B cell (primary cell): Measurements from ENCODE around the gene TPK1. TPM values are rescaled to one million over a fixed set of nuclear protein-coding genes. Genes with fewer than 3 reads are reported as not detected.

ENCODE experiments used
- ATAC-seq: fragments of 200-7000 bp; cut with Tn5 transposase; one replicate; pipeline ENCODE4 v1.10.0; 2021; ENCODE audit warnings: low read depth, mild to moderate bottlenecking, moderate number of reproducible peaks, moderate library complexity
- CTCF ChIA-PET: fragments of 350-600 bp; sonication (Branson Sonifier 250); formaldehyde crosslinking; loops from one replicate; lab custom pipeline; 2021; ENCODE audit warnings: antibody characterized with exemption, inconsistent platforms; lab: Charles Lee
- POLR2A ChIA-PET: fragments of 350-600 bp; sonication (Branson Sonifier 250); formaldehyde crosslinking; loops from one replicate; lab custom pipeline; 2021; ENCODE audit warnings: antibody characterized with exemption; lab: Charles Lee
- DNase-seq: peaks from one replicate; pipeline ENCODE4 v3.0.0; 2013
- H2AFZ ChIP-seq: 2 replicates; pipeline ENCODE4 v1.6.1; 2012; ENCODE audit warnings: mild to moderate bottlenecking, low read depth, low read length; ENCODE audit not compliant: insufficient read depth, poor library complexity, severe bottlenecking
- H3K27ac ChIP-seq, 2 donors: 1 replicate in 1 of 2; 2 replicates in 1 of 2; pipeline ENCODE4 v1.5.1; 2012 to 2013; ENCODE audit warnings: low read length in 2 of 2, mild to moderate bottlenecking in 2 of 2, moderate library complexity in 1 of 2
- H3K27me3 ChIP-seq, 4 experiments: fragments of 200-600 bp in 1 of 4; sonication (generic) in 1 of 4; replicated peaks in 1 of 4; 1 replicate in 2 of 4; 2 replicates in 2 of 4; pipeline versions ENCODE4 v1.6.1 to v1.7.0; 2013 to 2016; ENCODE audit warnings: low read length in 3 of 4, mild to moderate bottlenecking in 2 of 4, mixed read lengths in 1 of 4, moderate library complexity in 1 of 4; ENCODE audit not compliant: insufficient read depth in 4 of 4, control insufficient read depth in 3 of 4; ENCODE audit errors: control extremely low read depth in 1 of 4
- H3K36me3 ChIP-seq, 2 experiments: replicated peaks in 1 of 2; 1 replicate in 1 of 2; 2 replicates in 1 of 2; pipeline versions ENCODE4 v1.6.1 to v1.7.1; 2013; ENCODE audit warnings: low read length in 1 of 2; ENCODE audit not compliant: insufficient read depth in 2 of 2, control insufficient read depth in 1 of 2; ENCODE audit errors: control extremely low read depth in 1 of 2, extremely low read depth in 1 of 2
- H3K4me1 ChIP-seq, 2 donors: fragments of 200-600 bp in 1 of 2; sonication (generic) in 1 of 2; 1 replicate in 1 of 2; 2 replicates in 1 of 2; pipeline versions ENCODE4 v1.5.1 to v1.6.1; 2013 to 2017; ENCODE audit warnings: low read length in 2 of 2; ENCODE audit not compliant: control insufficient read depth in 2 of 2, insufficient read depth in 2 of 2
- H3K4me2 ChIP-seq: replicated peaks from 2 replicates; pipeline ENCODE3; 2012; ENCODE audit warnings: mild to moderate bottlenecking, low read depth, low read length; ENCODE audit not compliant: poor library complexity, severe bottlenecking
- H3K4me3 ChIP-seq, 5 experiments: fragments of 200-600 bp in 1 of 5; sonication (generic) in 1 of 5; 1 replicate in 3 of 5; 2 replicates in 2 of 5; pipeline versions ENCODE4 v1.5.1 to v1.7.0; 2011 to 2016; ENCODE audit warnings: low read length in 4 of 5, mild to moderate bottlenecking in 4 of 5, low read depth in 2 of 5, control low read depth in 1 of 5, moderate library complexity in 1 of 5; ENCODE audit not compliant: insufficient read depth in 1 of 5; ENCODE audit errors: control extremely low read depth in 1 of 5, extremely low read depth in 1 of 5
- H3K79me2 ChIP-seq: fragments of 200-600 bp; sonication (generic); one replicate; pipeline ENCODE4 v1.6.0; 2016; ENCODE audit warnings: low read length; ENCODE audit not compliant: control insufficient read depth, insufficient read depth
- H3K9ac ChIP-seq: fragments of 200-600 bp; sonication (generic); 2 replicates; pipeline ENCODE4 v1.6.1; 2017; ENCODE audit warnings: mild to moderate bottlenecking, low read length, moderate library complexity
- H3K9me3 ChIP-seq, 3 donors: one replicate each; pipeline versions ENCODE4 v1.6.1 to v1.7.1; 2013; ENCODE audit warnings: low read length in 2 of 3; ENCODE audit not compliant: control insufficient read depth in 2 of 3, insufficient read depth in 1 of 3; ENCODE audit errors: control extremely low read depth in 1 of 3
- H4K20me1 ChIP-seq: 2 replicates; pipeline ENCODE4 v1.6.0; 2012; ENCODE audit warnings: mild to moderate bottlenecking, low read length; ENCODE audit not compliant: insufficient read depth, control insufficient read depth, poor library complexity, severe bottlenecking
- H3K27ac Mint-ChIP-seq: one replicate; pipeline ENCODE4 v1.8.0; 2021; ENCODE audit warnings: mixed read lengths
- H3K27me3 Mint-ChIP-seq: one replicate; pipeline ENCODE4 v1.8.0; 2021; ENCODE audit warnings: mixed read lengths
- H3K4me1 Mint-ChIP-seq: one replicate; pipeline ENCODE4 v1.8.0; 2021; ENCODE audit warnings: mixed read lengths
- H3K4me3 Mint-ChIP-seq: one replicate; pipeline ENCODE4 v1.8.0; 2021; ENCODE audit warnings: mixed read lengths
- H3K9me3 Mint-ChIP-seq: one replicate; pipeline ENCODE4 v1.8.0; 2022; ENCODE audit warnings: mixed read lengths; ENCODE audit not compliant: insufficient read depth
- EZH2 ChIP-seq: IDR thresholded peaks from 2 replicates; pipeline ENCODE4 v1.6.1; 2012; ENCODE audit warnings: borderline replicate concordance, low read depth, mild to moderate bottlenecking, moderate library complexity, low read length; ENCODE audit not compliant: insufficient read depth, poor library complexity, severe bottlenecking
- WGBS: methylation state at CpG from one replicate; pipeline ENCODE4 v1.1.5; 2013; ENCODE audit warnings: missing lambda C conversion rate; ENCODE audit not compliant: insufficient coverage; 5-methylcytosine and 5-hydroxymethylcytosine counted together
- intact Hi-C: fragments of 100-400 bp; cut with micrococcal nuclease; formaldehyde crosslinking; loops from one replicate; pipeline ENCODE4 v1.10.0; 2022
- polyA plus RNA-seq: library from polyadenylated mRNA; depleted of rRNA; stranded (reverse); fragments of >200 nt; gene quantifications from 2 replicates; pipeline ENCODE4 v1.2.3, GENCODE V29; 2012
- total RNA-seq, 2 donors: library from RNA; stranded (reverse); fragments of 120-200 nt in 1 of 2; gene quantifications; 1 replicate in 1 of 2; 2 replicates in 1 of 2; pipeline versions ENCODE4 v1.2.3 to v1.2.4, GENCODE V29; 2013 to 2022
- TF ChIP-seq, protein P1 (sequence below): fragments of 200-600 bp; IDR thresholded peaks from one replicate; pipeline ENCODE4 v1.8.0; 2022; ENCODE audit warnings: antibody characterized with exemption, mild to moderate bottlenecking

Gene TPK1
- total and polyA plus RNA-seq, 2 donors (not counting 1 experiment from before 2014, with no cell fraction given): 13.7 to 26.4 TPM

DNA sequence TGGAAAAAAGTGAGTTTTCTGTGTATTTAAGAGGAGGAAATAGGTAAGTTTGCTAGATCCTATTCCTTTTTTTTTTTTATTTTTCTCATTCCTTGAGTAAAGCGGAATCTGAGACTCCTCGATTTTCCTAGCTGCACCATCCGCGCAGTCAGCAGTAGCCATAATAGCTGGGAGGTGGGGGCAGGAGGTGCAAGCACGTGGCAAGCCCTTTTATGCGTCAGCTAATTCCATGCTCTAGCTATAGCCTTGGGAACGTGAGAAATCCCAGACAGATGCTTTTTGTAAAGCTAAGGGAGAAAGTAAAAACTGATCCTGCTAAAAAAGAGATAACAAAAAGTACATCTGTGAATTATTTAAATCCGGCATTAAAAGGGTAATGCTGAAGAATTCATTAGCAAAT is 33.2 kb upstream of the TPK1 start:
- no peak for TF ChIP-seq EZH2
- TF ChIP-seq, protein P1, sequence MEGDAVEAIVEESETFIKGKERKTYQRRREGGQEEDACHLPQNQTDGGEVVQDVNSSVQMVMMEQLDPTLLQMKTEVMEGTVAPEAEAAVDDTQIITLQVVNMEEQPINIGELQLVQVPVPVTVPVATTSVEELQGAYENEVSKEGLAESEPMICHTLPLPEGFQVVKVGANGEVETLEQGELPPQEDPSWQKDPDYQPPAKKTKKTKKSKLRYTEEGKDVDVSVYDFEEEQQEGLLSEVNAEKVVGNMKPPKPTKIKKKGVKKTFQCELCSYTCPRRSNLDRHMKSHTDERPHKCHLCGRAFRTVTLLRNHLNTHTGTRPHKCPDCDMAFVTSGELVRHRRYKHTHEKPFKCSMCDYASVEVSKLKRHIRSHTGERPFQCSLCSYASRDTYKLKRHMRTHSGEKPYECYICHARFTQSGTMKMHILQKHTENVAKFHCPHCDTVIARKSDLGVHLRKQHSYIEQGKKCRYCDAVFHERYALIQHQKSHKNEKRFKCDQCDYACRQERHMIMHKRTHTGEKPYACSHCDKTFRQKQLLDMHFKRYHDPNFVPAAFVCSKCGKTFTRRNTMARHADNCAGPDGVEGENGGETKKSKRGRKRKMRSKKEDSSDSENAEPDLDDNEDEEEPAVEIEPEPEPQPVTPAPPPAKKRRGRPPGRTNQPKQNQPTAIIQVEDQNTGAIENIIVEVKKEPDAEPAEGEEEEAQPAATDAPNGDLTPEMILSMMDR: no peak
- intact Hi-C loops: no loop called here
- H3K9me3 Mint-ChIP-seq: no peaks in the 10 kb centered on the region
- H3K27ac Mint-ChIP-seq: no peak overlapping the region
- no peak overlapping the region for H3K4me3 Mint-ChIP-seq
- Histone ChIP-seq H3K9ac (no peak overlapping the region), H3K79me2 (no peaks in the 10 kb centered on the region), H3K4me3 (no peak overlapping the region), H3K4me1 (no peaks in the 10 kb centered on the region), H3K9me3 (peaks cover 0 to 10% (median 0%) of the 10 kb centered on the region in 3 donors), H3K4me2 (no peak overlapping the region), H3K36me3 (no peaks in the 10 kb centered on the region), H4K20me1 (no peaks in the 10 kb centered on the region), H2AFZ (no peak overlapping the region), H3K27me3 (peaks cover 0 to 5% (median 0%) of the 10 kb centered on the region in 4 experiments), H3K27ac (no peak overlapping the region)
- peaks cover 49% of the 10 kb centered on the region for H3K27me3 Mint-ChIP-seq
- DNase-seq (no peak), ATAC-seq (no peak)
- ChIA-PET CTCF (no interaction called here), POLR2A (no interaction called here)
- no peaks in the 10 kb centered on the region for H3K4me1 Mint-ChIP-seq
- 91% methylated on average over 5 of the region's 8 CpGs for WGBS

DNA sequence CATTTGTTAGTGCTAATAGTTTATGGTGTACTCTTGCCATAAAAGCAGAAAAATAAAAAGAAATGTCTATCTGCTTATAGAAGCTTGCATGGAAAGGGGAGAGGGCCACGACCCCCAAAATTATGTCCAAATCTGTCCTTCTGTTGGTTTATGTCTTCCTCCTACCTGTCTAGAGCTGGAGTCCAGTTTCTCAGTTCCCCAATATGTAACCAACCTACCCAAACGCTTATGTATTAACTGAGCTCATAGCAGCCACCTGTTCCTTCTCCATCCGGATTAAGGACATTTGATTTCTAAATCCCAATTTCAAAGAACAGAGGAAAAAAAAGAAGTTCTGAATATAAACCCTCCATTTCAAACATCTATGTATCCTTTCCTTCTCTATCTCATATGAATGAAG is 30.3 kb upstream of the TPK1 start:
- Mint-ChIP-seq H3K4me3 (no peak overlapping the region), H3K4me1 (no peaks in the 10 kb centered on the region), H3K27ac (no peak overlapping the region), H3K9me3 (no peaks in the 10 kb centered on the region), H3K27me3 (peaks cover 30% of the 10 kb centered on the region)
- DNase-seq (no peak), ATAC-seq (no peak)
- ChIA-PET POLR2A (no interaction called here), CTCF (no interaction called here)
- no peak overlapping the region for H3K27ac ChIP-seq
- intact Hi-C loops: no loop called here
- peaks cover 0 to 3% (median 0%) of the 10 kb centered on the region in 4 experiments for H3K27me3 ChIP-seq
- H4K20me1 ChIP-seq: no peaks in the 10 kb centered on the region
- no CpG with 5 or more reads among the region's 3 CpGs for WGBS
- H3K79me2 ChIP-seq: no peaks in the 10 kb centered on the region
- H3K9me3 ChIP-seq: peaks cover 0 to 10% (median 0%) of the 10 kb centered on the region in 3 donors
- no peak overlapping the region for H3K4me2 ChIP-seq
- TF ChIP-seq EZH2: no peak
- TF ChIP-seq, protein P1: no peak
- H3K4me3 ChIP-seq: no peak overlapping the region
- no peaks in the 10 kb centered on the region for H3K36me3 ChIP-seq
- no peak overlapping the region for H3K9ac ChIP-seq
- H3K4me1 ChIP-seq: no peaks in the 10 kb centered on the region
- H2AFZ ChIP-seq: no peak overlapping the region
